T-helper 1 cell treated with Interleukin-12 subunit alpha and Interleukin-12 subunit beta and Interleukin-4 antibody, amounts not matched to agents 30 ng/mL and 1 ng/mL, for 36 hours (primary cell): ENCODE data around the gene TMEM232. TPM values are rescaled to one million over a fixed set of nuclear protein-coding genes. Genes with fewer than 3 reads are reported as not detected.

Source experiments
- intact Hi-C: fragments of 100-400 bp; cut with micrococcal nuclease; formaldehyde crosslinking; loops from one replicate; pipeline ENCODE4 v1.15.1; 2024
- total RNA-seq: library from RNA; stranded (reverse); gene quantifications from 2 replicates; pipeline ENCODE4 v1.2.3, GENCODE V29; 2022

Gene TMEM232
- total RNA-seq, 1 donor from 2014 or later: 0.86 TPM

DNA sequence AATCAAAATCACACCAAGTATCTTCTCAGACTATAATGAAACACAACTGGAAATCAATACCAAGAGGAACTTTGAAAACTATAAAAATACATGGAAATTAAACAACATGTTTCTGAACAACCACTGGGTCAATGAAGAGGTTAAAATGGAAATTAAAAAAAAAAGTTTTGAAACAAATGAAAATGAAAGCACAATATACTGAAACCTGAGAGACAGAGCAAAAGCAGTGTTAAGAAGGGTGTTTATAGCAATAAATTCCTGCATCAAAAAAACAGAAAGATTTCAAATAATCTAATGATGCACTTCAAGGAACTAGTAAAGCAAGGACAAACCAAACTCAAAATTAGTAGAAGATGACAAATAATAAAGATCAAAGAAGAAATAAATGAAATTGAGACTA is 92.0 kb downstream of the TMEM232 start:
- intact Hi-C loops: no loop called here

DNA sequence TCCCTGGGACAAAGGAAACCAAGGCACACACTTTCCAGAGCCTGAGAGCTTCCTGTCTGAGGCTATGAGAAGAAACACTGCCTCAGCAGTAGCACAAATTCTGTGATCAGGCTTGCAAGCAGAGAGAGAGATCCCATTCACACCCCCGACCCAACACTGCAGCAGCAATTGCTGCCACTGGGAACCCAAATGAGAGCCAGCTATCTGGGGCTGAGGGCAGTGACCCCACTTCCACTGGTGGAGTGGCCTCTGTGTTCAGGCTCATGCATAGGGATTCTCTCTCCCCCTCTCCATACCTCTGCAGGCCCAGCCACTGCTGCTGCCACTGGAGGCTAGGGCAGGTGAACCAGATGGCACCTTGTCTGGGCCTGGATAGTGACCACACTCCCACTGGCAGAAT is 95.2 kb downstream of the TMEM232 start:
- intact Hi-C loops: no loop called here

DNA sequence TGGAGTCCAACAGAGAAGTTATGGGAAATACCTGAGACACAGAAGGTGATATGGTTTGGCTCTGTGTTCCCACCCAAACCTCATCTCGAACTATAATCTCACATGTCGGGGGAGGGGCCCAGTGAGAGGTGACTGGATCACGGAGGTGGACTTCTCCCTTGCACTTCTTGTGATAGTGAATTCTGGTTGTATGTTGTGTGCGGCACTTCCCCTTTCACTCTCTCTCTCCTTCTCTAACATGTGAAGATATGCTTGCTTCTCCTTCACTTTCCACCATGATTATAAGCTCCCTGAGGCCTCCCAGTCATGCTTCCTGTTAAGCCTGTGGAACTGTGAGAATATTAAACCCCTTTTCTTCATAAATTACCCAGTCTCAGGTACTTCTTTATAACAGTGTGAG is 96.1 kb downstream of the TMEM232 start:
- intact Hi-C loops: no loop called here

DNA sequence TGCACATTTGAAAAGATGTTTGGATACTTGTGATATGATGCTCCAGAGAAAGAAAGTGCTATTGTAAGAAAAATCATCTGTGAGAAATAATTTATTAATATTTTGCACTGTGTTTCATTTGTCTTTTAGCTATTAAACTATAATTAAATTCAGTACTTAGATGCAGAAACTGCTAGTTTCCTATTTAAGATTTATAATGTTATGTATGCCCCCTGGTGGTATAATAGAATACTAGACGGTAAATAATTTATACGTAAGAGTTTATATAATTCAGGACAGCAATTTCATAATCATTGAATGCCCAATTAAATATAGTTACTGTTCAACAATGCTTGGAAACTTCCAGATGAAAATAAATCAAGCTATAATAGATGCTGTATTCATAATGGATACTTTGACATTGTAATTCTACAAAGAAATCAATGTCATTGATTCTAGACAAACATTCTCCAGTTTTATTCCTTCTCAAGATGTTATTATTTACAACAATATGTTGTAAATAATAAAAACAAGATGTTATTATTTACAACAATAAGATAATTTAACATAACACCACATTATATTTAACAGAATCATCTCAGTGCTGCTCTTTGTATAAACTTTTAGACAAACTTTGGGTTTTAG is 101.0 kb downstream of the TMEM232 start:
- intact Hi-C loops: loop anchor here (1.0 to 10.0 kb wide), 6 partner anchors 184 to 1983 kb away; partner anchors contain the start of gene MAN2A1

DNA sequence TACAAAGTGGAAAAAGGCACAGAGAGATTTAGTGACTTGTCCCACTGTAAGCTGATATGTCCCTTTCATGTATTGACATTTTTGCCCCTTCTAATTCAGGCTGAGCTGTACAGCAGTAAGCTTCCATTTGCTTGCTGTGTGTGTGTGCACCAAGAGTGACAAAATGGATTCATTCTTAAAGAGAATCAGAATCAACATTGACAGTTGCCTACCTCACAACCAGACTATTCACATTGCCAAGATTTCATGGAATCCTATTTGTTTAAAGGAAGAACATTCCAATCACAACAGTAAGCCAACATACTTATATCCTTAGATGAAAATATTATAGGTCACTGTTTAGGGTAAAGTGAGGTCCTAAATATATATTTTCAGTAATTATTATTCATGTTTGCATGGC is 102.6 kb downstream of the TMEM232 start:
- intact Hi-C loops: loop anchor here (10.0 kb wide), 2 partner anchors 1189 to 1699 kb away; no protein-coding TSS in a partner anchor

DNA sequence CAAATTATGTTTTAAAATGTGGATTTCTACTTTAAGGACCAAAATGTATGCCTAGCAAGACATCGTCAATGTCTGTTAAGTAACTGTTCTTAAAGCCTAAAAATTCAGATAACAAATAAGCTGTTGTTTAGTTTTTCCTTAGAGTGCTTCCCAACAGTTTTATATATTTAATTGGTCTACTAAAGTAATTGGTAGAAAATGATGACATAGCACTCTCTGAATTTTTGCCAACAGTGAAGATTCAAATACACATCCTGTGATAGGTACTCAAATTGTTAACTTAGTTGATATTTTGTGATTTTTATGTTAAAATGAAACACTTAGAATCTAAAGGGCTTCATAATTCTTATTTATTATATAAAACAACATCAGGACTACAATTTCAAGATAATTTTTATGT is 107.5 kb downstream of the TMEM232 start:
- intact Hi-C loops: no loop called here

DNA sequence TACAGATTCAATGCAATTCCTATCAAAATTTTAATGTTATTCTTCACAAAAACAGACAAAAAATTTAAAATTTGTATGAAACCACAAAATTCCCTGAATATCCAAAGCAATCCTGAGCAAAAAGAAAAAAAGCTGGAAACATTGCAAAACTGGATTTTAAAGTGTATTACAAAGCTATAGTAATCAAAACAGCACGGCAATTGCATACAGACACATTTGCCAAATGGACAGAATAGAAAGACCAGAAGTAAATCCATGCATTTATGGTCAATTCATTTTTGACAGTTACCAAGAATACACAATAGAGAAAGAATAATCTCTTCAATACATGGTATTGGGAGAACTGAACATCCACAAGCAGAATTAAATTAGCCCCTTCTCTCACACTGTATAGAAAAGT is 110.5 kb downstream of the TMEM232 start:
- intact Hi-C loops: no loop called here

DNA sequence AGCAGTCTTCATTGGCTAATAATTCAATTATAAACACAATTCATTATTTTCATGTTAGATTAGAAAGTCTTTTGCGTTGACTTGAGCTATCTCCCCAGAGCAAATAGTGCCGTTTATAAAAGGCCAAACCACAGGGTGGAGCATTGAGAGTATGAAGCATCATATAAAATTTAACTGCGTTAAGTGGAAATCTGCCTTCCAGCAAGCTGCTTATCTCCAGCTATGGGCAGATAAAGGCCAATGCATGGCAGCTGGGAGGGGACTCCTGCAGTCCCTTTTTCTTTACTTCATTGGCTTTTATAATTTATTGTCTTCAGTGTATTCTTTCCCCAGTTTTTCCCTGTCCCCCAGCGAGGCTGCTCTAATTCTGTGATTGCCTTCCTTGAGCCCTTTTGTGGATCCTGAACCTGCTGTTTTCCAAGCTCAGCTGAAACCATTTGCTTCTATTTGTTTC is 113.7 kb downstream of the TMEM232 start:
- intact Hi-C loops: no loop called here

DNA sequence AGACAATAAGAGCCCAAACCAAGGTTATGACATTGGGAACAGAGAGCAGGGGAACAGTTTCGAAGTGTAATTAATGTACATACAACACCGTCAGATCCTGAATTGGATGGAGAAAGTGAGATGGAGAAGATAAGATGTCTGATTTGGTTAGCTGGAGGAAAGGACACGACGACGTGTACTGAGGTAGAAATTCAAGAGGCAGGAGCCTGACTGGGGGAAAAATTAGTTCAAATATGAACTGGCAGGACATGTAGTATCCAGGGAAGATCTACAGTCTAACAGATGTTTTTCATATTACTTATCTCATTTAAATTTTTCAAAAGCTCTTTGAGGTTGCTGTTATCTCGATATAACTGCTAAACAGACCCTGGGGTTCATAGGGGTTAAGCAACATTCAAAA is 114.7 kb downstream of the TMEM232 start:
- intact Hi-C loops: no loop called here

DNA sequence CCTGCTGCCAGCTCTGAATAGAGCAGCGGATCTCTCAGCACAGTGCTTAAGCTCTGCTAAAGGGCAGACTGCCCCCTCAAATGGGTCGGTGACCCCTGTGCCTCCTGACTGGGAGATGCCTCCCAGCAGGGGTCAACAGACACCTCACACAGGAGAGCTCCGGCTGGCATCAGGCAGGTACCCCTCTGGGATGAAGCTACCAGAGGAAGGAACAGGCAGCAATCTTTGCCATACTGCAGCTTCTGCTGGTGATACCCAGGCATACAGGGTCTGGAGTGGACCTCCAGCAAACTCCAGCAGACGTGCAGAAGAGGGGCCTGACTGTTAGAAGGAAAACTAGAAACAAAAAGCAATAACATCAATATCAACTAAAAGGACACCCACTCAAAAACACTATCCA is 131.6 kb downstream of the TMEM232 start:
- intact Hi-C loops: no loop called here

DNA sequence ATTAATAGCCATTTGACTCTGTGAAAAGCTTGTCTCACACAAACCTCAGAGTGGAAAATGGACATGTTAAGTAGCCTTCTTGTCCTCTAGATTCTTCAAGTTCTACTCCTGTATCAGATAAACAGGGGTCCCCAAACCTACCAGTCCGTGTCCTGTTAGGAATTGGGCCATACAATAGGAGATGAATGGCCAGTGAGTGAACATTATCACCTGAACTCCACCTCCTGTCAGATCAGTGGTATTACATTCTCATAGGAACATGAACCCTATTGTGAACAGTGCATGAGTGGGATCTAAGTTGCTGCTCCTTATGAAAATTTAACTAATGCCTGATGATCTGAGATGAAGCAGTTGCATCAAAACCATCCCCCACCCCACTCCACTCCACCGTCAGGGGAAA is 136.3 kb downstream of the TMEM232 start:
- intact Hi-C loops: loop anchor here (1.0 kb wide), 1 partner anchor 898 kb away; no protein-coding TSS in a partner anchor

DNA sequence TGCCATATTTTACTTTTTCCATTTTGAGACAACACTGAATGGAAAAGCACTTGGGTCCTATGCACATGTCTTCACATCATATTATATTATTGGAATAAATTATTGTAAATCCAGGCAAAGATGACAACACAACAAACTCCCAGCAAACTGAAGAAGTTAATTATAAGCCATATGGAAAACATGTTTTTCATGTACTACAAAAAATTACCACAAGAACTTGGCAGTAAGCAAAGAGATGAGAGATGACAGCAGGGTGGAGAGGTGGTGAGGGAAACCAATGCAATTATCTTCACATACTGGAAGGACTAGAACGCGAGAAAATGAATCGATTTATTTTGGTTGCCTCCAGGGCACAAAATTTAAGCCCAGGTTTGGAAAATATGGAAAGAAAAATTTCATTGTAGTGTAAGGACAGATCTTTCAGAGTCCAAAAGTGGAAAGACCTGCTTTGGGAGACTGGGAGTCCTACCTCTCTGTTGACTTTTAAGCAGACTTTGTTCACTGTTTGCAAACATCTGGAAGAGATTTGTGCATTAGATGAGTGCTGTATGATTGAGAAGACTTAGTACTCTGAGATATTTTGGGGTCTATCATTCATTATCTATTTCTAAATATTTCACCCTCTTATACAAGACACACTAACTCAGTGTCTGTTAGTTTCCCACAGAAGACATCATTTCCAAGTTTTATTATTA is 138.0 kb downstream of the TMEM232 start:
- intact Hi-C loops: no loop called here

DNA sequence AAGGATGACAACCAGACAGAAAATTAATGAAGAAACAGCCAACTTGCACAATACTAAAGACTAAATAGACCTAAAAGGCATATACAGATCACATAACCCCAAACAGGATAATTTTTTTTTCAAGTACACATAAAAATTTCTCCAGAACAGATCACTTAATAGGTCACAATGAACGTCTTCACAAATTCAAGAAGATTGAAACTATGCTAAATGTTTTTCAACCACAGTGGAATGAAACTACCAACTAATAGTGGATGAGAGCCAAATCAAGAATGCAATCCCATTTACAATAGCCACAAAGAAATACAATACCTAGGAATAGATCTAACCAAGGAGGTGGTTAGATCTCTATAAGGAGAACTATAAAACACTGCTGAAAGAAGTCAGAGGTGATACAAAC is 145.8 kb downstream of the TMEM232 start:
- intact Hi-C loops: no loop called here

DNA sequence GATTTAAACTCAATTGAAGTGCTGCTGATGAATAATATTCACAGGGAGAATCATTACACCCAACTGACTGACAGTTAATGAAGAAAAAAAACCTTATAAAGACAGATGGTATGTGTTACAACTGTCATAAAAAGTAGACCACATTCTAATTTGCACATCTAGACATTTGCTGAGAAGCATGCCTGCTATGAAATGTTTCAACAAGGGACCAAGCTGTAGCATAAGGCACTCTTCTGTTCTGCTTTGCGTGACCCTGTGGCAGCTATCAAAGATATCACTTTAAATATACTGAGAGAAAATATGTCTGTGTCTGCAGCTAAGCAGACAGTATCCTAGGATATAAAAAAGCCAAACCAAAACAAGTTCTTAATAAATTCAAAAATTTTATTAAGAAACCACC is 153.7 kb downstream of the TMEM232 start:
- intact Hi-C loops: no loop called here

DNA sequence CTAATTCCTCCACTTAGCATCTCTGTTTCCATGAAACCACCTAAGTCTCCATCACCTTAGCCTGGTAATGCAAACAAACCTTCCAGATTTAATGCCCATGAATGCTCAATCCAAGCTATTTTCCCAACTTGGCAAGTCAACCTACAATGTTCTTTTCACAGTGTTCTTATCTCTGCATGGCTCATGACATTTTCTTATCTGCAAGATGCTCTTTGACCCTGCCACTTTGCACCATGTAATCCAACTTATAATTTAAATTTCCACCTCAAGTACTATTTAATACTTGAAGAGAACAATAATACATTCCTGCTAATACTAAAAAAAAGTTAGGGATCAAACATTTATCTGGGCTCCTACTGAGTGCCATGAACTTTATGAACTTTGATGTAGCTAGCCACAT is 164.3 kb downstream of the TMEM232 start:
- intact Hi-C loops: no loop called here

DNA sequence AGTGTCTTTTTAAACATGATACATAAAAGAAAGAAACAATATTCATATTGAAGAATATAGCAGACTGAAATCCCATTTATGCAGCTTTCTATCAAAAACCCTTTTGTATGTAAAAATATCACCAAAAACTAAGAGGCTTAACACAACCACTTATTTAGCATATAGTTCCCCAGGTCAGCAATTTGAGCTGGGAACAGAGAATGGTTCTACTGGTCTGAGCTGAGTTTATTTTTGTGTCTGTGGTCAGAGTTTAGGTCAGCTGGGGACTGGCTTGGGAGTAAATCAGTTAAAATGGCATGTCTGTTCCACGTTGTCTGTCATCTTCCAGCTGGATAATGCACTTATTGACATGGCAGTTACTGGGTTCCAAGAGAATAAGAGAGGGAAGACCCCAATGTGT is 165.0 kb downstream of the TMEM232 start:
- intact Hi-C loops: no loop called here

DNA sequence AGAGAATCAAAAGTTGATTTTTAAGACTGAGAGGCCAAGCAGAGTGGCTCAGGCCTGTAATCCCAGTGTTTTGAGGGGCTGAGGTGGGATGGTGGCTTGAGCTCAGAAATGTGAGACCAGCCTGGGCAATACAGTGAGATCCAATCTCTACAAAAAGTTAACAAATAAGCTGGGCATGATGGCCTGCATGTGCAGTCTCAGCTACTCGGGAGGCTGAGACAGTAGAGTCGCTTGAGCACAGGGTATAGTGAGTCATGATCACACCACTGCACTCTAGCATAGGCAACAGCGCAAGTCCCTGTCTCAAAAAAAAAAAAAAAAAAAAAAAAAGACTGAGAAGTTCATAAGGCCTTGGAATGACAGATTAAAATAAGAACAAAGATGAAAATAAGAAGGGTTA is 177.2 kb downstream of the TMEM232 start:
- intact Hi-C loops: no loop called here

DNA sequence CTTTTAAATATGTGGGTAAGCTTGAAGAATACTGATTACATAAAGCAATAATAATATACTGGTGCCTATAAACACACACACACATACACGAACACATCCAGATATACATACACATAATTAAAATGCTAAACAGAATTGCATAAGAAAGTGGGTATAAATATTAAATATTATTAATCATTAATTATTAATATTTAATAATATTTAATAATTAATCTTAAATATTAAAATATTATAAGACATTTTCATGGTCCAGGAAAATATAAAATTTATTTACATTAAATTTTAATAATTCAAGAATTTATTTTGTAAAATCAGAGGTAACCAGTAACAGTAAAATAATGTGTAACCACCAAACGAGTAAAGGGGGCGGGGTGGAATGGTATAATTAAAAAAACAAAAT is 178.3 kb downstream of the TMEM232 start:
- intact Hi-C loops: no loop called here

DNA sequence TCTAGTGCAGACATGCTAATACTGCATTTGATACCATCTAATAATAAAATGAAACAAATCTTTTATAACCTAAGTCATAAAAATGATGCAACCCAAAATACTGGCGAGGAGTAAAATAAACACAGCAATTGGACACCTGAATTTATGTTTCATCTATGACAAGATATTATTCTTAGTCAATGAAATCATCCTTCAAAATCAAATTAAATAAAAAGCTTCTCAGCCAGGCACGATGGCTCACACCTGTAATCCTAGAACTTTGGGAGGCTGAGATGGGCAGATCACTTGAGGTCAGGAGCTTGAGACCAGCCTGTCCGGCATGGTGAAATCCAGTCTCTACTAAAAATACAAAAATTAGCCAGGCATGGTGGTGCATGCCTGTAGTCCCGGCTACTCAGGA is 179.0 kb downstream of the TMEM232 start:
- intact Hi-C loops: no loop called here

DNA sequence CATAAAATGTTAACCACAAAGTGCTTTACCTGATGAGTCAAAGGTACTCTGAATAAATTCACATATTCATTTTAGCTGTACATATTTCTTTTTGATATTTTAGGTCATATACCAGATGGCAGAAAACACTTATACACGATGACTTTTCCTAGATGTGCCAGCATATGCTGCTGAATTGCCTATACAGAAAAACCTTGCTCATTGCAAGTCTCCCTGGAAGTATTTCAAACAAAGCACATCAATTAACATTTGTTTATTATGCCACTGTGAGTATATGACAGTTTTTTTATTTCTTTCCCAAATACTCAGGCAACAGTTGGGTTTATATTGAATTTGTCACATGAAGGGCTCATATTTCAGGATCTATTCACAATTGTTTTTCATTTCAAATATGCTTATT is 180.8 kb downstream of the TMEM232 start:
- intact Hi-C loops: loop anchor here (1.0 kb wide), 1 partner anchor 29 kb away; no protein-coding TSS in a partner anchor

DNA sequence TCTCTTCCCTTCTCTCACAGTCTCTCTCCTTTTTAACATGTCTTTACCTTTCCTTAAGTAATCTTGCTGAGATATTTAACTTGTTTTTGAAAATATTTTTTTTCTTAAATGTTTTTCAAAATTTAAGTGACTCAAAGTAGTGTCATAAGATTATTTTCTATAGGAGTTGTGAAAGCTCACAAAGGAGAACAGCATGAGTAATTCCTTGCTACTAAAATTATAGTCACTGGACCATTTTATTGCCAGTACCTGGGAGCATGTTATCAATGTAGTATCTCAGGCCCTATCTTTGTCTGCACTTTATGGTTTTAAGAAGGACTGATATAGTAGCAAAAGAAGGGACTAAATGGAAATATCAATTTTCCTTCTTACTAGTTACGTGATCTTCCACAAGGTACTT is 181.9 kb downstream of the TMEM232 start:
- intact Hi-C loops: loop anchor here (1.0 kb wide), 1 partner anchor 30 kb away; no protein-coding TSS in a partner anchor

DNA sequence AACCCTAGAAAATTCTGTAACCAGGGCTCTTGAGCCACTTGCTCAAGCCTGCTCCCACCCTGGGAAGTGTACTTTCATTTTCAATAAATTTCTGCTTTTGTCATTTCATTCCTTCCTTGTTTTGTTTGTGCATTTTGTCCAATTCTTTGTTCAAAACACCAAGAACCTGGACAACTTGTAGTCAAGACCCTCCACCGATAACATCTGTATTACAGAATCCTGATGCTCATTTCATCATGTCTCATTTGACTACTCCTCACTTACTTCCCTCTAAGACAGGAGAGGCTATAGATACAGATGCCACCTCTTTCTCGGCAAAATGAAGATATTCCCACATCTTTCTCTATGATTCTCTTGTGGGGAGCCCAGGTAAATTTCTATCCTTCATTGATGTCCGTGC is 183.5 kb downstream of the TMEM232 start:
- intact Hi-C loops: no loop called here
